Skeletal muscle tissue (tissue), 4 donors: ENCODE results near the gene RGS1. TPM values are rescaled to one million over a fixed set of nuclear protein-coding genes. Genes with fewer than 3 reads are reported as not detected.

Experiments
- H3K27ac ChIP-seq: one replicate; pipeline ENCODE4 v1.7.0; 2013; ENCODE audit warnings: mild to moderate bottlenecking, low read depth, low read length, inconsistent platforms
- H3K27me3 ChIP-seq, 3 donors: one replicate each; pipeline ENCODE4 v1.7.0; 2013; ENCODE audit warnings: low read length in 3 of 3; ENCODE audit not compliant: control insufficient read depth in 3 of 3, insufficient read depth in 3 of 3
- H3K36me3 ChIP-seq, 3 donors: one replicate each; pipeline ENCODE4 v1.7.0; 2013; ENCODE audit warnings: low read length in 3 of 3; ENCODE audit not compliant: control insufficient read depth in 3 of 3, insufficient read depth in 3 of 3
- H3K4me1 ChIP-seq, 3 donors: one replicate each; pipeline ENCODE4 v1.7.0; 2013; ENCODE audit warnings: low read length in 3 of 3, mild to moderate bottlenecking in 3 of 3; ENCODE audit not compliant: control insufficient read depth in 3 of 3, insufficient read depth in 3 of 3
- H3K4me3 ChIP-seq, 3 donors: one replicate each; pipeline ENCODE4 v1.7.0; 2013; ENCODE audit warnings: low read length in 3 of 3
- H3K9ac ChIP-seq, 3 donors: one replicate each; pipeline ENCODE4 v1.7.0; 2013; ENCODE audit warnings: low read length in 3 of 3, mild to moderate bottlenecking in 3 of 3, moderate library complexity in 2 of 3, low read depth in 1 of 3
- H3K9me3 ChIP-seq, 3 donors: one replicate each; pipeline ENCODE4 v1.7.0; 2013; ENCODE audit warnings: low read length in 3 of 3; ENCODE audit not compliant: control insufficient read depth in 3 of 3
- total RNA-seq: library from RNA; depleted of rRNA; stranded (reverse); fragments of >200 nt; gene quantifications from one replicate; pipeline ENCODE4 v1.2.3, GENCODE V29; 2014
- donor health status: Osteomylitis.

The RGS1 gene
- total RNA-seq, 1 donor from 2014 or later, result 5.7 TPM

DNA sequence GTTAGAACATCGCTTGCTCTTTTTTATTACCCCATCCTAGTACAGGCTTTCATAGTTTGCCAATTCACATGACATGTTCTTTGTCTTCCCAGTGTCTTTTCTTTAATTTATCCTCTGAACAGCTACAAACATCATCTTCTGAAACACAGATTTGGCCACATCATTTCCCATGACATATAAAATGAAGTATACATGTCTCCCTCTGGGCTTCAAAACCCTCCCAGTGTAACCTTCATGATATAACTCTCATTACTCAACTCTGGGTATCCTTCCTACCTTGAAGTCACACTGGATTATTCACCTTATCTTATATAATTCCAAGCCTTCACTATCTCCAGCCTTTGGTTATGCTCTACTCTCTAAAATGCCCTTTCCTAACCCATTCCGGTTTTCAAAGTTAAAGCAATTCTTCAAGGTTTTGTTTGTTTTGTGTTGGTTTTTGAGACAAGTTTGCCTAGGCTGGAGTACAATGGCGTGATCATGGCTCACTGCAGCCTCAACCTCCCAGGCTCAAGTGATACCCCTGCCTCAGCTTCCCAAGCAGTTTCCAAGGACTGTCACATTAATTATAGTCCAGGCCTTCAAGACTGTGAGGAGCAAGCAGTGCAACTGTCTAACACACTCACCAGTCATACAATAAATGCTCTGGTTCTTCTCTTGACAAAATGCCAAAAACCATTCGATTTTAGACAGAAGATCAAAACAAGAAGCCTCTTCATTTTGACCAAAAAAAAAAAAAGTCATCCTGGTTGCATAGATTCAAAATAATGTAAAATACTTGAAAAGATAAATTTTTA is 5.8 kb downstream of the RGS1 start:
- no peak overlapping the region for H3K27ac ChIP-seq
- H3K4me3 ChIP-seq, result no peak overlapping the region
- H3K9me3 ChIP-seq, result no peaks in the 10 kb centered on the region
- no peaks in the 10 kb centered on the region for H3K4me1 ChIP-seq
- H3K9ac ChIP-seq, result no peak overlapping the region
- H3K36me3 ChIP-seq, result no peaks in the 10 kb centered on the region
- no peaks in the 10 kb centered on the region for H3K27me3 ChIP-seq

- Histone ChIP-seq H3K4me1 (no peaks in the 10 kb centered on the region), H3K4me3 (no peak overlapping the region), H3K27ac (no peak overlapping the region), H3K9me3 (no peaks in the 10 kb centered on the region), H3K36me3 (no peaks in the 10 kb centered on the region), H3K27me3 (no peaks in the 10 kb centered on the region), H3K9ac (no peak overlapping the region)
Measured at GRCh38 chr1:192584866-192585265, 9.3 kb downstream of the RGS1 start.

GRCh38 chr1:192587386-192588266 is 12.1 kb downstream of the RGS1 start:
- Histone ChIP-seq H3K9me3 (no peaks in the 10 kb centered on the region), H3K27ac (no peak overlapping the region), H3K4me3 (no peak overlapping the region), H3K36me3 (no peaks in the 10 kb centered on the region), H3K27me3 (no peaks in the 10 kb centered on the region), H3K4me1 (no peaks in the 10 kb centered on the region), H3K9ac (no peak overlapping the region)

DNA sequence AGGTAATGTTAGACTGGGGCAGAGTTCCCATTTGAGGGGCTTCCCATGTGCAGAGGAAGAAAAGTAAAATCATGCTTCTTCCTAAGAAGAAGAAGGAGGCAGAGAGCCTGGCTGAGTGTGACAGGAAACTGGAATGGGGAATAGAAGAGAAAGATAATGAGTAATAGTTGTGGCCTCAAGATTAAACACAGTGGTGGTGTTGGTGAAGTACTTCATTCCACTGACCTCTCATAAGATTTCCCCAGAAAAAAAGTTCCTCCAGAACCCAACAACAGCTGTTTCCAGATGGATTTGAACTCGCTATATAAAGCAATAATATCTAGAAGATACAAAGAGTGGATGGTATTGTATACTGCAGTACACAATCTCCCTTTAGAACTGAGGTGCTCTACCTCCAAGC is 13.0 kb downstream of the RGS1 start:
- H3K27ac ChIP-seq, result no peak overlapping the region
- no peak overlapping the region for H3K9ac ChIP-seq
- H3K36me3 ChIP-seq, result no peaks in the 10 kb centered on the region
- H3K4me3 ChIP-seq, result no peak overlapping the region
- no peaks in the 10 kb centered on the region for H3K4me1 ChIP-seq
- H3K27me3 ChIP-seq, result no peaks in the 10 kb centered on the region
- H3K9me3 ChIP-seq, result no peaks in the 10 kb centered on the region

- Histone ChIP-seq H3K27me3 (no peaks in the 10 kb centered on the region), H3K27ac (no peak overlapping the region), H3K36me3 (no peaks in the 10 kb centered on the region), H3K4me3 (no peak overlapping the region), H3K9me3 (no peaks in the 10 kb centered on the region), H3K9ac (no peak overlapping the region), H3K4me1 (no peaks in the 10 kb centered on the region)
Measured at GRCh38 chr1:192589813-192590212, 14.2 kb downstream of the RGS1 start.

GRCh38 chr1:192592517-192592916 is 16.9 kb downstream of the RGS1 start:
- no peaks in the 10 kb centered on the region for H3K36me3 ChIP-seq
- no peak overlapping the region for H3K4me3 ChIP-seq
- H3K9ac ChIP-seq, result no peak overlapping the region
- no peaks in the 10 kb centered on the region for H3K9me3 ChIP-seq
- H3K27ac ChIP-seq, result no peak overlapping the region
- no peaks in the 10 kb centered on the region for H3K4me1 ChIP-seq
- no peaks in the 10 kb centered on the region for H3K27me3 ChIP-seq

DNA sequence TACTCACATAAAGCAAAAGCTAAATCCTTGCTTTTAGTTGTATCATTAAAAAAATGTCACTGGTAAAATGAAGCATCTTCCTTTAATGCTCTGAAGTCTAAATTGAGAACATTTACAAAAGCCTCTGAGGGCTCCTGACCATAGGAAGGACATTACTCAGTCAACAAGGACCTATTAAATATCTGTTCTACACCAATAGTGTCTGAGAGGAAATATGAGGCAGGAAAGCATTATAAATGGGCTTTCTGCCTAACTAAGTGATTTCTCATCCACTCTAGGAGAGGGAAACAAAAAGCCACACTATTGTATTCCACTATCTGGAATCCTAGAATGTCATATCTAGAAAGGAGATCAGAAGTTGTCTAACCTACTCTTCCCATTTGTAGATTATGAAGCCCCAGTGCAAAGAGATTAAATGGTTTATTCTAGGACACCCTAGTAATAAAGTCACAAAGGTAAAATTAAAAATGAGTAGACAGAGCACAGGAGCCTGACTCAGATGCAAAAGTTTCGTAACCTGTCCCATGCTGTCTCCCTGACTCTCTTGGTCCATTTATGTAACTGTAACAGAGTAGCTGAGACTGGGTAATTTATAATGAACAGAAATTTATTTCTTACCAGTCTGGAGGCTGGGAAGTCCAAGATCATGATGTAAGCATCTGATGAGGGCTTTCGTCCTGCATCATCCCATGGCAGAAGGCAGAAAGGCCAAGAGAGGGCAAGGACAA is 17.6 kb downstream of the RGS1 start:
- H3K27ac ChIP-seq, result no peak overlapping the region
- no peaks in the 10 kb centered on the region for H3K9me3 ChIP-seq
- H3K4me1 ChIP-seq, result no peaks in the 10 kb centered on the region

DNA sequence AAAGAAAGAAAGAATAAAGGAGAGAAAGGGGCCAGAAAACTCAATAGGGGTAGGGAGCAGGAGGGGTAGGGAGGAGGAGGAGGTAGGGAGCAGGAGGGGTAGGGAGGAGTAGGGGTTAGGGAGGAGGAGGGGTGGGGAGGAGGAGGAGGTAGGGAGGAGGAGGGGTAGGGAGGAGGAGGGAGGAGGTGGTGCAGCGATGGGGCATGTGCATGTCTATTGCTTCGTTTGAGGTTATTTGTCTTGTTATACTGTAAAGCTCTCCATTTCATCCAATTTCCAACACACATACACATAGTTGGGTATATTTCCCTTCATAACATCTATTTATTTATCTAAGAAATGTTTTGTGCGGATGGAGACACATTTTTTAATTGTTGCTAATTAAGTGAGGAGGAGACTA is 19.7 kb downstream of the RGS1 start:
- Histone ChIP-seq H3K36me3 (no peaks in the 10 kb centered on the region), H3K4me3 (no peak overlapping the region), H3K27me3 (no peaks in the 10 kb centered on the region), H3K27ac (no peak overlapping the region), H3K4me1 (no peaks in the 10 kb centered on the region), H3K9ac (no peak overlapping the region), H3K9me3 (no peaks in the 10 kb centered on the region)

More for the DNA sequence above, 17.6 kb downstream of the RGS1 start:
- Histone ChIP-seq H3K4me3 (no peak overlapping the region), H3K36me3 (no peaks in the 10 kb centered on the region), H3K27me3 (no peaks in the 10 kb centered on the region), H3K9ac (no peak overlapping the region)

GRCh38 chr1:192598589-192598988 is 23.0 kb downstream of the RGS1 start:
- H3K9me3 ChIP-seq, result no peaks in the 10 kb centered on the region

More at GRCh38 chr1:192598589-192598988, 23.0 kb downstream of the RGS1 start:
- H3K27me3 ChIP-seq, result no peaks in the 10 kb centered on the region
- H3K9ac ChIP-seq, result no peak overlapping the region
- no peaks in the 10 kb centered on the region for H3K4me1 ChIP-seq
- no peaks in the 10 kb centered on the region for H3K36me3 ChIP-seq
- H3K4me3 ChIP-seq, result no peak overlapping the region
- no peak overlapping the region for H3K27ac ChIP-seq
